Neuronal stem cell (in vitro differentiated cells): ENCODE results near the gene DAPK2.

Experiments used
- DNase-seq: peaks from one replicate; pipeline ENCODE4 v3.0.0-alpha.2; 2013; ENCODE audit warnings: low spot score
- H2AFZ ChIP-seq: one replicate; pipeline ENCODE4 v1.6.1; 2013; ENCODE audit warnings: mild to moderate bottlenecking, low read length, inconsistent platforms
- H2AK5ac ChIP-seq: 2 replicates; pipeline ENCODE4 v1.6.1; 2013; ENCODE audit warnings: low read depth, mild to moderate bottlenecking, inconsistent platforms, low read length, moderate library complexity, mixed read lengths
- H2BK120ac ChIP-seq: 2 replicates; pipeline ENCODE4 v1.6.1; 2013; ENCODE audit warnings: low read depth, mild to moderate bottlenecking, inconsistent platforms, low read length, moderate library complexity, mixed read lengths
- H2BK12ac ChIP-seq: one replicate; pipeline ENCODE4 v1.6.1; 2013; ENCODE audit warnings: low read length, inconsistent platforms
- H2BK15ac ChIP-seq: 2 replicates; pipeline ENCODE4 v1.6.1; 2013; ENCODE audit warnings: mild to moderate bottlenecking, low read length, inconsistent platforms, mixed read lengths
- H2BK5ac ChIP-seq: one replicate; pipeline ENCODE4 v1.6.1; 2013; ENCODE audit warnings: inconsistent platforms, mild to moderate bottlenecking, low read length, moderate library complexity
- H3K14ac ChIP-seq: one replicate; pipeline ENCODE4 v1.6.1; 2013; ENCODE audit warnings: low read length, inconsistent platforms
- H3K18ac ChIP-seq: 2 replicates; pipeline ENCODE4 v1.6.1; 2013; ENCODE audit warnings: low read length, inconsistent platforms
- H3K23ac ChIP-seq: 2 replicates; pipeline ENCODE4 v1.6.1; 2013; ENCODE audit warnings: low read depth, mild to moderate bottlenecking, mixed read lengths, low read length, inconsistent platforms; ENCODE audit not compliant: poor library complexity
- H3K27ac ChIP-seq: replicated peaks from 3 replicates; pipeline ENCODE4 v1.5.1; 2013; ENCODE audit warnings: low read length, inconsistent platforms
- H3K27me3 ChIP-seq, 3 experiments: 2 replicates each; pipeline ENCODE4 v1.6.1; 2013; ENCODE audit warnings: low read length in 3 of 3, mild to moderate bottlenecking in 2 of 3, inconsistent platforms in 1 of 3, low read depth in 1 of 3, mixed read lengths in 1 of 3, moderate library complexity in 1 of 3; ENCODE audit not compliant: control insufficient read depth in 3 of 3, insufficient read depth in 3 of 3
- H3K36me3 ChIP-seq, 2 donors: replicated peaks in 1 of 2; 2 replicates each; pipeline ENCODE4 v1.6.1; 2013; ENCODE audit warnings: low read length in 2 of 2; ENCODE audit not compliant: control insufficient read depth in 2 of 2, insufficient read depth in 2 of 2
- H3K4ac ChIP-seq: 2 replicates; pipeline ENCODE4 v1.6.1; 2013; ENCODE audit warnings: inconsistent platforms, mild to moderate bottlenecking, low read length, moderate library complexity
- H3K4me1 ChIP-seq, 2 donors: 1 replicate in 1 of 2; 2 replicates in 1 of 2; pipeline ENCODE4 v1.6.1; 2013; ENCODE audit warnings: low read length in 2 of 2, low read depth in 1 of 2; ENCODE audit not compliant: control insufficient read depth in 2 of 2, insufficient read depth in 1 of 2
- H3K4me2 ChIP-seq: one replicate; pipeline ENCODE4 v1.6.1; 2013; ENCODE audit warnings: mild to moderate bottlenecking, low read length, inconsistent platforms; ENCODE audit not compliant: insufficient read depth, poor library complexity, severe bottlenecking
- H3K4me3 ChIP-seq, 2 donors: 2 replicates each; pipeline ENCODE4 v1.5.1; 2013; ENCODE audit warnings: low read length in 2 of 2, mild to moderate bottlenecking in 2 of 2, inconsistent platforms in 1 of 2, moderate library complexity in 1 of 2
- H3K79me1 ChIP-seq: one replicate; pipeline ENCODE4 v1.6.1; 2013; ENCODE audit warnings: low read depth, mild to moderate bottlenecking, inconsistent platforms, low read length, moderate library complexity
- H3K9ac ChIP-seq: one replicate; pipeline ENCODE4 v1.6.1; 2013; ENCODE audit warnings: mild to moderate bottlenecking, low read depth, low read length, inconsistent platforms; ENCODE audit not compliant: poor library complexity
- H3K9me3 ChIP-seq, 2 donors: replicated peaks in 1 of 2; 2 replicates each; pipeline versions ENCODE3 to v1.6.1; 2013; ENCODE audit warnings: low read length in 2 of 2, mild to moderate bottlenecking in 2 of 2, inconsistent platforms in 1 of 2, low read depth in 1 of 2, mixed read lengths in 1 of 2, moderate library complexity in 1 of 2; ENCODE audit not compliant: control insufficient read depth in 2 of 2, insufficient read depth in 1 of 2
- H4K8ac ChIP-seq: one replicate; pipeline ENCODE4 v1.6.1; 2013; ENCODE audit warnings: low read depth, mild to moderate bottlenecking, inconsistent platforms, low read length, moderate library complexity
- H4K91ac ChIP-seq: one replicate; pipeline ENCODE4 v1.6.1; 2013; ENCODE audit warnings: low read length, low read depth, mild to moderate bottlenecking, inconsistent platforms; ENCODE audit not compliant: poor library complexity
- WGBS, 2 donors: extraction: QIAGEN DNeasy Blood & Tissue Kit; methylation state at CpG; one replicate each; pipeline ENCODE4 v1.1.7; 2013; ENCODE audit warnings: missing lambda C conversion rate in 2 of 2, mixed read lengths in 1 of 2; ENCODE audit not compliant: insufficient read length in 2 of 2, insufficient replicate concordance in 1 of 2; ENCODE audit errors: extremely low coverage in 2 of 2; 5-methylcytosine and 5-hydroxymethylcytosine counted together

Gene DAPK2

DNA sequence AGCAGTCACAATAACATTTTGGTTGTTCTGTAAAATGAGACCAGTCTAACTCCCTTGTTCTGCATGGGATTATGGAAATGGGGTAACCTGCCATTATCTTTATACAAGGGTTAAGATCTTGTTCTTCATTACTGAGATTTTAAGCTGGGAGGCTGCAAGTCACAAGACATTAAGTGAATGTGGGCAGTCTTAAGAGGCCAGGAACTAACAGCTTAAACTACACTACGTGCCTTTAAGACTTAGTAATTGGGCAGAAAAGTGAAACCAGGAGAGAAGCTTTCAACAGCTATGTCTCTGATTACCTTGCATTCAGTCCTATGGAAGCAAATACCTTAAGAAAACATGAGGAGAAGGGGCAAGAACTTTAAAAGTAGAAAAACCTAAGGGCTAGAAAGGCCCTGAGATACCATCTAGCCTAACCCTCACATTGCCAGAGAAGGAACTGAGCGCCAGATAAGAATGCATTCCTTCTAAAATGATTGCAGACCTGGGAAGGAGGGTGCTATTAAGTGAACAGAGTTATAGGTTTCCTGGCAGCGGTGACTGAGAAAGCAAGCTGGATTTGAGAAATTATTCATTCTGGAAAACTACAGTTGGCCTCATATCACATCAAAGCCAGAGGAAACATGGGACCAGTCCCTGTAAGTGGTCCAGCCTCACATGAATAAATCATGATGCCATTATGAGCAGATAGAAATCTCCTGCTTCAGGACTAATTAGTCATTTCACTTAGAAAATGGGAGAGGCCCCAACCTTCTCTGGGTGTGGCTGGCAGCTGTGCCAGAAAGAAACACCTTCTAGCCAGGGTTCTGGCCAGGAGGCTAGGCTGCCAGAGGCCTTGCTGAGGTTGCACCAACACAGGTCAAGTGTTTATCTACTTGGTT is 32.9 kb downstream of the DAPK2 start:
- Histone ChIP-seq H3K9ac (no peak overlapping the region), H2BK15ac (no peak overlapping the region), H4K91ac (no peak overlapping the region), H2AK5ac (no peak overlapping the region), H2AFZ (no peak overlapping the region), H3K27me3 (no peaks in the 10 kb centered on the region), H2BK12ac (no peak overlapping the region), H2BK120ac (no peak overlapping the region), H3K23ac (no peak overlapping the region), H3K4me3 (no peak overlapping the region), H3K36me3 (no peaks in the 10 kb centered on the region), H3K4me2 (no peak overlapping the region), H3K9me3 (no peaks in the 10 kb centered on the region), H2BK5ac (no peak overlapping the region), H3K4ac (no peak overlapping the region), H3K4me1 (no peaks in the 10 kb centered on the region), H3K14ac (no peak overlapping the region), H4K8ac (no peak overlapping the region), H3K18ac (no peak overlapping the region), H3K79me1 (no peaks in the 10 kb centered on the region), H3K27ac (no peak overlapping the region)
- no peak for DNase-seq
- no CpG with 5 or more reads among the region's 3 CpGs for WGBS, 2 donors

DNA sequence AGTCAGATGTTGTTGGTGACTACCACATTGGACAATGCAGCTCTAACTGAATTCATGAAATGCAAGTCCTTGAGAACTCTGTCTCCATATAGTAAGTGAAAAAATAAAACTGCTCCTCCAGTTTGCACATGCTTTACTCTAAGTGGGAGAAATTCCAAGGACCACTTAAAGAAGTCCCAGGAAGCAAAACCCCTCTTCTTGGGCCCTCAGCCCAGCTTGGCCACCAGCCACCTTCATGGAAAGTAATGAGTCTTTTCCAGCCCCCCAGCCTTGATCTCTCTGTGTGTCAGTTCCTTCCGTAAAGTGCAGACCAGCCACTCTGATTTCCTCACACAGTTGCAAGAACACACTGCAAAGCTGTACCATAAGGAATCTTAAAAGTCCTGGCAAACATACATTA is 34.5 kb downstream of the DAPK2 start:
- WGBS, 2 donors, result no CpG with 5 or more reads among the region's 1 CpG
- Histone ChIP-seq H4K91ac (no peak overlapping the region), H3K4me3 (no peak overlapping the region), H3K4me2 (no peak overlapping the region), H3K27me3 (no peaks in the 10 kb centered on the region), H2BK5ac (no peak overlapping the region), H3K23ac (no peak overlapping the region), H3K27ac (no peak overlapping the region), H2AFZ (no peak overlapping the region), H3K9me3 (no peaks in the 10 kb centered on the region), H2AK5ac (no peak overlapping the region), H3K79me1 (no peaks in the 10 kb centered on the region), H2BK15ac (no peak overlapping the region), H4K8ac (no peak overlapping the region), H3K36me3 (no peaks in the 10 kb centered on the region), H3K4me1 (no peaks in the 10 kb centered on the region), H2BK12ac (no peak overlapping the region), H3K18ac (no peak overlapping the region), H3K9ac (no peak overlapping the region), H3K4ac (no peak overlapping the region), H3K14ac (no peak overlapping the region), H2BK120ac (no peak overlapping the region)
- no peak for DNase-seq

DNA sequence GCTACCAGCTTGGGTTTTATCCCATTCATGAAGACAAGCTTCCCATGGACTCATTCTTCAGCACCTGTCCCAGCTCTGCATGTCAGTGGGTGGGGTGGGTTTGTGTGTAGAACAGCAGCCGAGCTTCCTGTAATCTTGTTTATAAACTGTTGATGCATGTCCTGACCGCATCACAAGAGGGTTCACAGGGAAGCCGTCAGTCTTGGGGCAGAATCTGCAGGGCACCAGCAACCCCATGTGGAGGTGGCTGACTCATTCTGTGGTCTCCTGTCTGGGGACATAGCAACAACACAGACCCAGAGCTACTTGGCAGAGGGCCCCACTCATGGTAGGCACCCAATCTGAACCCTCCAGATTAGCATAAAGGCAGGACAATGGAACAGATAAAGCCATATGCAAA is 35.6 kb downstream of the DAPK2 start:
- H4K91ac ChIP-seq, result no peak overlapping the region
- H3K27me3 ChIP-seq, result no peaks in the 10 kb centered on the region
- H2AFZ ChIP-seq, result no peak overlapping the region
- no peak overlapping the region for H3K14ac ChIP-seq
- H3K18ac ChIP-seq, result no peak overlapping the region
- no peak overlapping the region for H3K4me2 ChIP-seq
- H4K8ac ChIP-seq, result no peak overlapping the region
- no peaks in the 10 kb centered on the region for H3K36me3 ChIP-seq
- H3K9ac ChIP-seq, result no peak overlapping the region
- H3K27ac ChIP-seq, result no peak overlapping the region
- H3K4me1 ChIP-seq, result no peaks in the 10 kb centered on the region
- H2BK5ac ChIP-seq, result no peak overlapping the region
- no peak overlapping the region for H2BK15ac ChIP-seq
- H3K23ac ChIP-seq, result no peak overlapping the region
- no peak overlapping the region for H2AK5ac ChIP-seq
- no CpG with 5 or more reads among the region's 3 CpGs for whole genome bisulfite sequencing, 2 donors
- no peaks in the 10 kb centered on the region for H3K9me3 ChIP-seq
- no peak for DNase-seq
- H3K4me3 ChIP-seq, result no peak overlapping the region
- no peak overlapping the region for H2BK120ac ChIP-seq
- no peak overlapping the region for H2BK12ac ChIP-seq
- no peak overlapping the region for H3K4ac ChIP-seq
- H3K79me1 ChIP-seq, result no peaks in the 10 kb centered on the region

DNA sequence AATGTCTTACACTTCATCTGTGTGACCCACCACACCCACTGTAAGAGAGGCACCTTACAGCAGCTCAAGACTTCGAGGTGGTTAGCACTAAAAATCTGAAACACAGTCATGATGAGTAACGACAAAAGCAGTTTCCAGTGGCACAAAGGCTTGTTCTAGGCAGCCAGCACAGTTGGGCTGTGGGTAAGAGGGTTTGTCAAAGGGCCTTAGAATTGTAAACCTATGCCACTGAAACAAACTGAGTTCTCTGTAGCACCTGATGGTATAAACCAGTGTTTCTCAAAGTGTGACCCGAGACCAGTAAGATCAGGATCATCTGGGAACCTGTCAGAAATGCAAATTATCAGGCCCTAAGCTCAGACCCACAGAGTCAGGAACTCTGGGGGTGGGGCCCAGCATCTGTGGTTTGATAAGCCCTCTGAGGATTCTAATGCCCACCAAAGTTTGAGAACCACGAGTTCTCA is 36.5 kb downstream of the DAPK2 start:
- Histone ChIP-seq H3K4ac (no peak overlapping the region), H3K4me3 (no peak overlapping the region), H3K9ac (no peak overlapping the region), H2BK120ac (no peak overlapping the region), H3K27ac (no peak overlapping the region), H3K14ac (no peak overlapping the region), H2AFZ (no peak overlapping the region), H2BK15ac (no peak overlapping the region), H3K4me1 (no peaks in the 10 kb centered on the region), H3K18ac (no peak overlapping the region), H3K23ac (no peak overlapping the region), H4K8ac (no peak overlapping the region), H4K91ac (no peak overlapping the region), H2AK5ac (no peak overlapping the region), H3K4me2 (no peak overlapping the region), H3K36me3 (no peaks in the 10 kb centered on the region), H3K9me3 (no peaks in the 10 kb centered on the region), H3K27me3 (no peaks in the 10 kb centered on the region), H2BK5ac (no peak overlapping the region), H3K79me1 (no peaks in the 10 kb centered on the region), H2BK12ac (no peak overlapping the region)
- DNase-seq, result no peak
- WGBS, 2 donors, result no CpG with 5 or more reads among the region's 4 CpGs
